Esophagus muscularis mucosa (tissue), 4 donors: ENCODE results near the gene LRRC63. TPM values are rescaled to one million over a fixed set of nuclear protein-coding genes. Genes with fewer than 3 reads are reported as not detected.

Experiments used
- DNase-seq: peaks from one replicate; pipeline ENCODE4 v3.0.0-alpha.2; 2017; ENCODE audit errors: extremely low spot score
- H3K27ac ChIP-seq, 4 donors: fragments of 200-600 bp; sonication (generic); replicated peaks in 1 of 4; 1 replicate in 3 of 4; 2 replicates in 1 of 4; pipeline ENCODE4 v1.5.1; 2016 to 2019; ENCODE audit warnings: mild to moderate bottlenecking in 1 of 4
- H3K27me3 ChIP-seq, 4 donors: fragments of 200-600 bp; sonication (generic); one replicate each; pipeline versions ENCODE4 v1.5.1 to v1.6.0; 2016 to 2019
- H3K36me3 ChIP-seq, 4 donors: fragments of 200-600 bp; sonication (generic); one replicate each; pipeline ENCODE4 v1.5.1; 2016 to 2019
- H3K4me1 ChIP-seq, 4 donors: fragments of 200-600 bp; sonication (generic); one replicate each; pipeline ENCODE4 v1.5.1; 2016 to 2019
- H3K4me3 ChIP-seq, 4 donors: fragments of 200-600 bp; sonication (generic); 1 replicate in 2 of 4; 2 replicates in 2 of 4; pipeline ENCODE4 v1.5.1; 2016 to 2019; ENCODE audit warnings: mild to moderate bottlenecking in 4 of 4, moderate library complexity in 1 of 4
- H3K9me3 ChIP-seq, 4 donors: fragments of 200-600 bp; sonication (generic); 1 replicate in 3 of 4; 2 replicates in 1 of 4; pipeline ENCODE4 v1.5.1; 2016 to 2019
- EP300 ChIP-seq: sonication (generic); formaldehyde crosslinking; IDR thresholded peaks from one replicate; pipeline ENCODE4 v1.6.1; 2017; ENCODE audit warnings: antibody characterized with exemption
- POLR2A ChIP-seq: fragments of 450-650 bp; IDR thresholded peaks from one replicate; pipeline ENCODE4 v1.6.1; 2017; ENCODE audit warnings: antibody characterized with exemption, moderate library complexity, mild to moderate bottlenecking, low read depth
- POLR2AphosphoS5 ChIP-seq, 2 donors: sonication (generic); formaldehyde crosslinking; IDR thresholded peaks; one replicate each; pipeline ENCODE4 v1.6.1; 2017; ENCODE audit warnings: antibody characterized with exemption in 2 of 2
- WGBS: methylation state at CpG from one replicate; pipeline ENCODE4 v1.1.5; 2018; 5-methylcytosine and 5-hydroxymethylcytosine counted together
- intact Hi-C: fragments of 100-400 bp; cut with DNase I; formaldehyde crosslinking; loops from one replicate; pipeline ENCODE4 v1.15.1; 2023
- small RNA-seq, 3 donors: library from RNA; depleted of rRNA; stranded (forward); fragments of <200 nt; gene quantifications; one replicate each; pipeline ENCODE3, GENCODE V24; 2016
- total RNA-seq, 4 donors: library from RNA; depleted of rRNA; stranded (reverse); fragments of >200 nt; gene quantifications; one replicate each; pipeline versions ENCODE4 v1.1.0 to v1.2.1, GENCODE V29; 2016

The LRRC63 gene
- total RNA-seq, 4 donors from 2014 or later = 0.19 TPM; not detected in 3

DNA sequence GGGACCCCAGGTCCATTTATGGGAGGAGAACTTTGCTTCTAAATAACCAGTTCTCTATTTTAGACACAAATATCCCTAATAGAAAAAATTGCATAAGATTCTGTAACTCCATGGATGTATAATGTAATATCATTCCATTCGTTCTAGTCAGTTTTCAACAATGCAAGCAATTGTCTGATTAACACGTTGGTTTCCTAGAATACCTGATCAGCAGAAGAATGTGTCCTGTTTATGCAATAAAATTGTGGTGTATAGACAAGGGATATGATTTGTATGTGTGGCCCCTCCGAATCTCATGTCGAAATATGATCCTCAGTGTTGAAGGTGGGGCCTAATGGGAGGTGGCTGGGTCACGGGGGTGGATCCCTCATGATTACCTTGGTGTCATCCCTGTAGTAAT lies 113.2 kb downstream of the LRRC63 start:
- no peaks in the 10 kb centered on the region for H3K36me3 ChIP-seq
- no peak overlapping the region for H3K4me3 ChIP-seq
- intact Hi-C loops = no loop called here
- H3K27ac ChIP-seq = no peak overlapping the region
- H3K4me1 ChIP-seq = no peaks in the 10 kb centered on the region
- WGBS = 73% methylated on average over 5 of the region's 5 CpGs
- DNase-seq = no peak
- no peak for TF ChIP-seq POLR2AphosphoS5 (IDR thresholded peaks at IDR 0.05)
- TF ChIP-seq POLR2A = no peak
- no peak for TF ChIP-seq EP300
- H3K27me3 ChIP-seq = peaks cover 0 to 6% (median 0%) of the 10 kb centered on the region in 4 donors
- H3K9me3 ChIP-seq = no peaks in the 10 kb centered on the region

Small RNA genes within 50 kb of the gene (small RNA-seq; reads per million reads assigned to genes)
- gene RN7SKP5 (0 reads per million in 3 donors), gene RN7SL288P (0 reads per million in 3 donors)

Other genes starting within 250 kb of the LRRC63 start
- 10 to 100 TPM; 33.6 to 47.8 (median 36.4) TPM for gene ZC3H13, start 159.2 kb upstream of the LRRC63 start, total RNA-seq
- gene CPB2, start 106.9 kb upstream of the LRRC63 start, total RNA-seq = not detected
- 10 to 100 TPM; 11.9 to 54.7 (median 16.6) TPM for gene LCP1, start 29.8 kb upstream of the LRRC63 start, total RNA-seq
- gene RUBCNL, start 175.3 kb downstream of the LRRC63 start, total RNA-seq = 1 to 10 TPM in 3 of 4 donors, under 1 TPM in 1; 0.86 to 3.6 (median 1.4) TPM